Right lobe of liver (tissue), 6 donors: Measurements from ENCODE around the gene HGFAC. TPM values are rescaled to one million over a fixed set of nuclear protein-coding genes. Genes with fewer than 3 reads are reported as not detected.

Source experiments
- ATAC-seq, 4 donors: fragments of 200-7000 bp; cut with Tn5 transposase; one replicate each; pipeline ENCODE4 v1.9.1; 2020; ENCODE audit warnings: mild to moderate bottlenecking in 4 of 4, moderate library complexity in 4 of 4
- DNase-seq, 3 donors: peaks; one replicate each; pipeline ENCODE4 v3.0.0-alpha.2; 2020
- H3K27ac ChIP-seq, 3 donors: fragments of 200-600 bp; one replicate each; pipeline ENCODE4 v1.8.0; 2022
- H3K27me3 ChIP-seq, 2 donors: fragments of 200-600 bp; one replicate each; pipeline ENCODE4 v1.8.0; 2022
- H3K36me3 ChIP-seq, 4 donors: fragments of 200-600 bp; sonication (generic) in 1 of 4; one replicate each; pipeline versions ENCODE4 v1.5.1 to v1.8.0; 2017 to 2022; ENCODE audit warnings: control low read depth in 1 of 4
- H3K4me1 ChIP-seq, 4 donors: fragments of 200-600 bp; sonication (generic) in 1 of 4; one replicate each; pipeline versions ENCODE4 v1.5.1 to v1.8.0; 2017 to 2022; ENCODE audit warnings: control low read depth in 1 of 4
- H3K4me3 ChIP-seq, 3 donors: fragments of 200-600 bp; one replicate each; pipeline ENCODE4 v1.8.0; 2022
- H3K9me3 ChIP-seq, 4 donors: fragments of 200-600 bp; sonication (generic) in 1 of 4; one replicate each; pipeline versions ENCODE4 v1.5.1 to v1.8.0; 2017 to 2022; ENCODE audit warnings: control low read depth in 1 of 4
- CTCF ChIP-seq, 4 donors: fragments of 200-600 bp in 3 of 4; fragments of 450-650 bp in 1 of 4; IDR thresholded peaks; one replicate each; pipeline versions ENCODE4 v1.5.1 to v1.8.0; 2016 to 2022; ENCODE audit warnings: antibody characterized with exemption in 4 of 4, mild to moderate bottlenecking in 2 of 4
- POLR2A ChIP-seq: fragments of 450-650 bp; IDR thresholded peaks from one replicate; pipeline ENCODE4 v1.6.1; 2017; ENCODE audit warnings: antibody characterized with exemption, mild to moderate bottlenecking
- WGBS: methylation state at CpG from one replicate; pipeline ENCODE4 v1.1.6; 2018; ENCODE audit warnings: low coverage, low lambda C conversion rate; ENCODE audit not compliant: insufficient coverage; ENCODE audit errors: missing lambda C conversion rate; 5-methylcytosine and 5-hydroxymethylcytosine counted together
- intact Hi-C, 2 donors: fragments of 100-400 bp; cut with DNase I; formaldehyde crosslinking; loops; one replicate each; pipeline versions ENCODE4 v1.11.2 to v1.14.1; 2022
- total RNA-seq, 6 experiments: library from RNA; depleted of rRNA in 2 of 6; stranded (reverse); fragments of >200 nt in 2 of 6; fragmentation: NEBNext Ultra II Directional in 3 of 6; extraction: Animal tissue kit (Norgen Biotek cat#: 25700) in 3 of 6; gene quantifications; one replicate each; pipeline versions ENCODE4 v1.1.0 to v1.2.4, GENCODE V29; 2016 to 2023
- donor health status: DM: no; HTN: yes; CAD: no.
- donor health status: DM: no; HTN: no; CAD: no.
- donor health status: DM: no; HTN: no; CAD: no.
- donor health status: DM: no; HTN: yes; CAD: no.
- donor health status: DM: no; HTN: yes; CAD: no.

Gene HGFAC
- total RNA-seq, 6 experiments from 2014 or later = 73.9 to 176 (median 140) TPM

GRCh38 chr4:3442959-3443749 is 1.4 kb downstream of the HGFAC start:
- ATAC-seq = peak; percentile 72 to 80 (median 76)
- Histone ChIP-seq H3K36me3 (peaks cover 0 to 6% (median 2%) of the 10 kb centered on the region in 4 donors), H3K9me3 (no peaks in the 10 kb centered on the region), H3K27me3 (no peaks in the 10 kb centered on the region), H3K27ac (peak overlapping the region; percentile 78 to 90 (median 88)), H3K4me1 (peaks cover 0 to 16% (median 3%) of the 10 kb centered on the region in 4 donors), H3K4me3 (peak overlapping the region; percentile 38 to 57 (median 51))
- peak; percentile 58 to 76 (median 69) for DNase-seq
- TF ChIP-seq POLR2A (no peak), CTCF (IDR thresholded peaks at IDR 0.05) (peak; percentile 99 to 100 (median 99))
- intact Hi-C loops = loop anchor here in 1 of 2 donors (5.0 kb wide), 1 partner anchor 101 kb away; no protein-coding TSS in a partner anchor
- WGBS = 0% methylated on average over 3 of the region's 36 CpGs

GRCh38 chr4:3443750-3444309 is 2.1 kb downstream of the HGFAC start:
- WGBS = no CpG with 5 or more reads among the region's 17 CpGs
- TF ChIP-seq CTCF (IDR thresholded peaks at IDR 0.05) (peak in 2 of 4 donors; percentile 4 to 20), POLR2A (no peak)
- H3K36me3 ChIP-seq = peaks cover 0 to 9% (median 2%) of the 10 kb centered on the region in 4 donors
- no peak for ATAC-seq
- no peaks in the 10 kb centered on the region for H3K27me3 ChIP-seq
- intact Hi-C loops = loop anchor here in 1 of 2 donors (5.0 kb wide), 1 partner anchor 102 kb away; no protein-coding TSS in a partner anchor
- no peaks in the 10 kb centered on the region for H3K9me3 ChIP-seq
- H3K4me1 ChIP-seq = peaks cover 0 to 16% (median 3%) of the 10 kb centered on the region in 4 donors
- no peak overlapping the region for H3K27ac ChIP-seq
- peak overlapping the region in 2 of 3 donors; percentile 51 to 57 for H3K4me3 ChIP-seq
- peak in 2 of 3 donors; percentile 19 to 49 for DNase-seq

GRCh38 chr4:3444351-3445110 is 2.8 kb downstream of the HGFAC start:
- no peak for TF ChIP-seq POLR2A
- no peak for TF ChIP-seq CTCF (IDR thresholded peaks at IDR 0.05)
- no peak overlapping the region for H3K4me3 ChIP-seq
- DNase-seq (peak in 2 of 3 donors; percentile 21 to 53), ATAC-seq (no peak)
- intact Hi-C loops = loop anchor here (5.0 kb wide), 1 partner anchor 102 kb away; no protein-coding TSS in a partner anchor
- H3K36me3 ChIP-seq = peaks cover 0 to 9% (median 2%) of the 10 kb centered on the region in 4 donors
- no peak overlapping the region for H3K27ac ChIP-seq
- H3K9me3 ChIP-seq = no peaks in the 10 kb centered on the region
- WGBS = no CpG with 5 or more reads among the region's 56 CpGs
- no peaks in the 10 kb centered on the region for H3K27me3 ChIP-seq
- peaks cover 0 to 16% (median 3%) of the 10 kb centered on the region in 4 donors for H3K4me1 ChIP-seq

- DNase-seq = peak in 2 of 3 donors; percentile 19 to 49
- peaks cover 0 to 9% (median 2%) of the 10 kb centered on the region in 4 donors for H3K36me3 ChIP-seq
- H3K4me1 ChIP-seq = peaks cover 0 to 16% (median 3%) of the 10 kb centered on the region in 4 donors
- H3K4me3 ChIP-seq = no peak overlapping the region
- no peaks in the 10 kb centered on the region for H3K27me3 ChIP-seq
- TF ChIP-seq CTCF (IDR thresholded peaks at IDR 0.05) (no peak), POLR2A (no peak)
- H3K27ac ChIP-seq = no peak overlapping the region
- WGBS = 40% methylated on average over 1 of the region's 34 CpGs
- H3K9me3 ChIP-seq = no peaks in the 10 kb centered on the region
- intact Hi-C loops = loop anchor here in 1 of 2 donors (5.0 kb wide), 1 partner anchor 103 kb away; no protein-coding TSS in a partner anchor
- no peak for ATAC-seq
Observed at GRCh38 chr4:3445111-3445820, 3.5 kb downstream of the HGFAC start.
